HuH-7 (cell line): ENCODE results near the gene KRTAP4-12.
"Not testable (repeated sequence)": the region's sequence is repeated elsewhere in the genome, so short reads cannot be mapped to it uniquely, and the experiment has no call there.

Experiments used
- DNase-seq: peaks from one replicate; pipeline ENCODE4 v3.0.0; 2011; ENCODE audit warnings: low spot score

The KRTAP4-12 gene

GRCh38 chr17:41123991-41124371, at the start of gene KRTAP4-12:
KRTAP4-12 (minus strand) TSS chr17:41124182; CDS start chr17:41124122, 60 bp downstream.
- not testable (repeated sequence) for DNase-seq

GRCh38 chr17:41171886-41172285, 47.9 kb upstream of the KRTAP4-12 start:
- DNase-seq, result no peak

- DNase-seq, result no peak
Observed at GRCh38 chr17:41168121-41168520, 44.1 kb upstream of the KRTAP4-12 start, which contains the start of gene KRTAP4-3. KRTAP4-3 (minus strand) TSS chr17:41168221; CDS start chr17:41168172, 49 bp downstream.

GRCh38 chr17:41167561-41167960, 43.6 kb upstream of the KRTAP4-12 start:
- DNase-seq, result no peak

- DNase-seq, result no peak
Observed at GRCh38 chr17:41163828-41164227, 39.8 kb upstream of the KRTAP4-12 start.

DNA sequence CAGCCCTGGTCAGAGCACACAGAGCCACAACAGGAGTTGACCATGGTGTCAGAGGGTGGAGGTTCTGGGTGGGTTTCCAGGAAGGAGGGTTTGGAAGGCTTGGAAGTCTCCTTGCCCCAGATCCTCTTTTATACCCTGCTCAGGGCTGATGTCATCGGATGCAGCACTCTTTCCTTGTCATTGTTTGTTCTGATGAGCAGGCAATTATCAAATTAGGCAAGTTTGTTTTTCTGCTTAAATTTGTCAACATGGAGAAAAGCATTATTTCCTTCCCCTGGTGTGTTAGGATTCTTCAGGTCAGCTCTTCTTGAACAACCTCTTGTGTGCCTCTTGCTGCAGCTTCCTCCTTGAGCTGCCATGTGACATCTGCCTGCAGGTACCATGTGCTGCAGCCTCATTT, 36.7 kb upstream of the KRTAP4-12 start, which contains the start of gene KRTAP4-4:
Gene KRTAP4-4, minus strand, starts transcription at position 101 of the 400 bp plus-strand sequence. Its CDS starts 57 bp downstream, at position 44.
- no peak for DNase-seq

DNA sequence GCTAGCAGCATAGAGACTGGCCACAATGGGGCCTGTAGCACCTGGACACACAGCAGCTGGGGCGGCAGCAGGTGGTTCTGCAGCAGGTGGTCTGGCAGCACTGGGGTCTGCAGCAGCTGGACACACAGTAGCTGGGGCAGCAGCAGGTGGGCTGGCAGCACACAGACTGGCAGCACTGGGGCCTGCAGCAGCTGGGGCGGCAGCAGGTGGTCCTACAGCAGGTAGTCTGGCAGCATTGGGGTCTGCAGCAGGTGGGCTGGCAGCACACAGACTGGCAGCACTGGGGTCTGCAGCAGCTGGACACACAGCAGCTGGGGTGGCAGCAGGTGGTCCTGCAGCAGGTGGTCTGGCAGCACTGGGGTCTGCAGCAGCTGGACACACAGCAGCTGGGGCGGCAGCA, 36.2 kb upstream of the KRTAP4-12 start:
- DNase-seq, result not testable (repeated sequence)

DNA sequence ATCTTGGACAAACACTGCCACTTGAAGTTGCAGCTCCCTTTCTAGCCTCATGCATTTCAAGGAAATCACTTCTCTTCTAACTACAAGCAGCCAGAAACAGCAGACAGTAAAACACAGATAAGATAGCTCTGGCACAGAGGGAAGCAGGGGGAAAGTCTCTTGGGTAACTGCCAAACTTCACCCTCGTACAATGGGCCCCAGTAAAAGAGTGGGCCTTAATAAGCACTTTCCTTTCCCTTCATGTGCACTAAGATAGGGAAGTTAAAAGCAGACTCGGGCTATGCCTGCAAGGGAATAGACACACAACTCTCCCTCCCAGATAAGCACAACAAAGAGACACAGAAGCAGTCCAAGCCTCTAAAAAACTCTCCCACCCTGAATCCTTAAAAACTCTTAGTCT, 29.9 kb upstream of the KRTAP4-12 start:
- no peak for DNase-seq

DNA sequence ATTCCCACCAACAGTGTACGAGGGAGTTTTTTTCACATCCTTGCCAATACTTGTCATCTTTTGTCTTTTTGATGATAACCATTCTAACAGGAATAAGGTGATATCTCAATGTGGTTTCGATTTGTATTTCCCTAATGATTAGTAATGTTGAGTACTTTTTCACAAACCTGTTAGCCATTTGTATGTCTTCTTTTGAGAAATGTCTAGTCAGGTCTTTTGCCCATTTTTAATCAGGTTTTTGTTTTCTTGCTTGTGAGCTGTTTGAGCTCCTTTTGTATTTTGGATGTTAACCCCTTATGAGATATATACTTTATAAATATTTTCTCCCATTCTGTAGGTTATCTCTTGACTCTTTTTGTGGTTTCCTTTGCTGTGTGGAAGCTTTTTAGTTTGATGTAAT, 27.5 kb upstream of the KRTAP4-12 start:
- DNase-seq, result no peak

DNA sequence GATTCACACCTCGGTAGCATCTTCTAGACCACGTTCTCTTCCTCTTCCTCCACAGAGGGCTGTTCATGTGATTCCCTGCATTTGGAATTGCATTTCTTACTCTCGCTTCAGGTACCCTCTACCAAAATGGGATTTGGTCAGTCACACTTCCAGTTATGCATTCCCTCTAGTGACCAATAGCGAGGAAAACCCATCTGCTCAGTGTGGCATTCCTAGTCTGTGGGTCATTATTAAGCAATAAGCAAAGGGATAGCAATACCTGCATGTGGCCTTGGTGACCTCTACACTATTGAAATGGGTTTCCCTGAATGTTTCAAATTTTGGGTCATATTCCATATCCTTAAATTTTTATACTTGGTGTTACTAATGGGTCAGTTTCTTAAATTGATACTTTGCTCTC, 26.0 kb upstream of the KRTAP4-12 start:
- DNase-seq, result no peak

GRCh38 chr17:41149652-41149985, 25.6 kb upstream of the KRTAP4-12 start, which contains the start of gene KRTAP4-5:
KRTAP4-5 (minus strand) TSS chr17:41149825; CDS start chr17:41149767, 58 bp downstream.
- DNase-seq, result no peak

DNA sequence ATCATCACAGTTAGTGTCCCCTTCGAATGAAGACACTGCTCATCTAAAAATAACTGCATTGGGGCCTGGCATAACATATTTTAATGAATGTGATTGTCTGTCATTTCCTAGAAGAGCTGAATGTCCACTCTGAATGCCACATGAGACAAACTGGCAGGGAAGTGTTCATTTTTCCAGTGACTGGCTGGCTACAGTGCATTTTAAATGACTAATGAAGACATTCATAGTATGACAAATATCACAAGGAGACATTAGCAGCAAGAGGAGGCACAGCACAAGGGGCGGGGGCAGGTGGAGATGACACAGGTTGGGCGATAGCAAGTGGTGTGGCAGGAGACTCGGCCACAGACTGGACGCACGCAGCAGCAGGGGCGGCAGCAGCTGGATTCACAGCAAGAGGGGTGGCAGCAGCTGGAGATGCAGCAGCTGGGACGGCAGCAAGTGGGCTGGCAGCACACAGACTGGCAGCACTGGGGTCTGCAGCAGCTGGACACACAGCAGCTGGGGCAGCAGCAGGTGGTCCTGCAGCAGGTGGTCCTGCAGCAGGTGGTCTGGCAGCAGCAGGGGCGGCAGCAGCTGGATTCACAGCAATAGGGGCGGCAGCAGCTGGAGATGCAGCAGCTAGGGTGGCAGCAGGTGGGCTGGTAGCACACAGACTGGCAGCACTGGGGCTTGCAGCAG, 25.1 kb upstream of the KRTAP4-12 start:
- DNase-seq, result not testable (repeated sequence)

GRCh38 chr17:41147531-41148204, 23.7 kb upstream of the KRTAP4-12 start:
- no peak for DNase-seq

DNA sequence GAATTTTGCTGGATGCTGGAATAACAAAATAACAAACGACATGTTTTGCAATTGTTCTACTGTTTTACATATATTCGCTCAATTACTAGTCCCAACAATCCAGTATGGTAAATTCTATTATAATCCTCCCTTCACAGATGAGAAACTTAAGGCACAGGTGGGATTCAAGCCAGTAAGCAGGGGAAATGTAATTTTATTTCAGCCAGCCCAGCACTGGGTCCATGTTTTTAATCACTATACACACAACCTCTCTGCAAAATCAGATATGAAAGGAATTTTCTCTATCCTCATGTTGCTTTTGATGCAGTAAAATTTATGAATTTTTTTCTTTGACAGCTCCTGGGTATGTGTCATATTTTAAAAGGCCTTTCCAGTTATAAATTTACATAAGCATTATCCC, 21.3 kb upstream of the KRTAP4-12 start:
- no peak for DNase-seq

GRCh38 chr17:41144846-41145245, 20.9 kb upstream of the KRTAP4-12 start:
- DNase-seq, result no peak

GRCh38 chr17:41141361-41141760, 17.4 kb upstream of the KRTAP4-12 start:
- DNase-seq, result no peak

DNA sequence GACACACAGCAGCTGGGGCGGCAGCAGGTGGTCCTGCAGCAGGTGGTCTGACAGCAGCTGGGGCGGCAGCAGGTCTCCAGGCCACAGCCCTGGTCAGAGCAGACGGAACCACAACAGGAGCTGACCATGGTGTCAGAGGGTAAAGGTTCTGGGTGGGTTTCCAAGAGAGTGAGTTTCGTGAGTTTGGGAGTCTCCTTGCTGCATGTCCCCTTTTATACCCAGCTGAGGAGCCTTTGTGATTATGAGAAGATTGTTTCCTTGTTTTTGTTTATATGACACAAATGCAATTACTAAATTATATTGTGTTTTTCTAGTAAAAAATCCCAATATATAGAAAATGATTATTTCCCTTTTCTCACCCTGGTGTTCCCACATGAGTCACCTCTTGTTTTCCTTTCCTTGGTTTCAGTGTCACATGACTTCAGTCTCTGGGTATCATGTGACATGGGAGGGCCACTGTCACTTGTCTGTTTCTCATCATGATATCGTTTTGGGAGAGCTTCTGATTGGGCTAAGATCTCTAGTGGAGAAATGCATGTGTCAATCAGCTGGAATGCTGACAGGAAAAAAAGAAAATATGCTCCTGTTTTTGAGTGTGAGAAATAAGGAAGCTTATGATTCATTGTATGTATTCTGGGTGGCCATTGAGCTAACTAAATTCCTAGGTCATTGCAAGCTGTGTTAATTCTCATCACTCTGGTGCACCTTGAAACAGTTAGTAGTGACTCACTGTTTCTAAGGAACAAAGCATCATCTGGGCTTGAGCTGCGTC, 16.6 kb upstream of the KRTAP4-12 start, which contains the start of gene KRTAP4-6:
Gene KRTAP4-6, minus strand, starts transcription at position 185 of the 772 bp plus-strand sequence. Its CDS starts 57 bp downstream, at position 128.
- DNase-seq, result no peak

DNA sequence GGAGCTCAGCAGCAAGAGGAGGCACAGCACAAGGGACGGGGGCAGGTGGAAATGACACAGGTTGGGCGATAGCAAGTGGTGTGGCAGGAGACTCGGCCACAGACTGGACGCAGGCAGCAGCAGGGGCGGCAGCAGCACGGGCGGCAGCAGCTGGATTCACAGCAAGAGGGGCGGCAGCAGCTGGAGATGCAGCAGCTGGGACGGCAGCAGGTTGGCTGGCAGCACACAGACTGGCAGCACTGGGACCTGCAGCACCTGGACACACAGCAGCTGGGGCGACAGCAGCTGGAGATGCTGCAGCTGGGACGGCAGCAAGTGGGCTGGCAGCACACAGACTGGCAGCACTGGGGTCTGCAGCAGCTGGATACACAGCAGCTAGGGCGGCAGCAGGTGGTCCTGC, 15.9 kb upstream of the KRTAP4-12 start:
- not testable (repeated sequence) for DNase-seq

DNA sequence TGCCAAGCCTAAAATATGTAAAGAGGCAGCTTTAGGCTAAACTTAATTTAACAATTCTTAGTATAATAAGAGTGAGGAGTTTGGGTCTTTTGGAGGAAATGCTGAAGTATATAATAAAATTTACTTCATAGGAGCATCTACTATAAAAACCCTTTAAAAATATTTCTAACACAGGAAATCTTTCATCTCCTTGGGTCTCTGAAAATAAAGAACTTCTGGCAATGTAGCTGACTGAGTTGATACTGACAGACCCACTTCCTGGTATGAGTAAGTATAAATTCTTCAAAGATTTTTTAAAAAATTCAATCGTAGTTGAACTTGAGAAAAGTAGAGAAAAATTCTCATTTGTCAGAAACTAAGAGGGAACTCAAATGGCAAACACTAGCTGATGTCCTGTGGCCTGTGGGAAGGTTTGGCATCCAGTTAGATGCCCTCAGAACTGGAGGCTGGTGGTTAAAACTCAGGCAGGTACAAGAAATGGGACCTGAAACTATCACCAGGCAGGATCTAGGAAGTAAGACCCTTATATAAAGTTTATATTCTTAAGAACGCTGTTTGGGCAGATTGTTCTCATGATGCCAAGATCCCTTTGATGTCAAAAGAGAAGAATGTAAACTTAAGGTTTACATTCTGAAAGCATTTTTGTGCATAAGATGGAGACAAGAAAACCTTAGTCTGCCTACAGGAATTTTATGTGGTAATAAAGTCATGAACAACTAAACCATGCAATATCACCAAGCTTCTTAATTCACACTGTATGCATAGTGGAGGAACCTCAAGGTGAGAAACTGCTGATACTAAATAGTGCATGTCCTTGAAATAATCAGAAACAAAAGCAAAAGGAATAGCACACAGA, 10.1 kb upstream of the KRTAP4-12 start:
- no peak for DNase-seq

DNA sequence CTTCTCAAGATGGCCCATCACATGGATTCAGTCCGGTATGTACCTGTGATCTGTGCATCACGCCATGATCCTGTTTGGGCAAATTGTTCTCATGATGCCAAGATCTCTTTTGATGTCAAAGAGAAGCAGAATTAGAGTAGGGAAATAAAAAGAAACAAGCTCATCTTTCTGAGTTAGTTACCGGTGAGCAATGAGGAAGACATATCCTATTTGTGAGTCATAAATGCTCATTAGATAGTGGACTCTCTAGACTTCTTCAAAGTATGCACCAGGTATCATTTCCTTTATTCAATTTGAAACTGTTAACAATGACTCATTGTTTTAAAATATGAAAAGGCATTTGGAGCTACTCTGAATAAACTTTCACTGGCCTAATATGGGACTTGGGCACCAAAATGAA, 8.0 kb upstream of the KRTAP4-12 start:
- DNase-seq, result no peak

DNA sequence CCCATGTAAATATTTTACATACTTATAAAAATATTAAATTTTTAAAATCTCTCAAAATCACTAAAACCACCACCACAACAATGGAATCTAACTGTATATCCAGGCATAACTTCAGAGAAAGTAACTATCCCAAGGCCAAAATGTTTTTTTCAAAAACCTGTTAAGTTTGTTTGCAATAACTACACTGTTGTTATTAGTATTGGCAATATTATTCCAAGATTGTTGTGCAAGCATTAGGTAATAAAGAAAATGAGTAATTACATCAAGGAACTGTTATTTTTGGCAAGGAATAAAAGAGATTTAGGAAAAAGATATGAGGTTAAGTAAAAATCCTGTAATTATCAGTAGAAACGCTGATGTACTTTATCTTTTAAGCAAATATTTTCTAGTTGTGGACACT, 3.4 kb upstream of the KRTAP4-12 start:
- DNase-seq, result no peak

- DNase-seq, result no peak
Observed at GRCh38 chr17:41126412-41126811, 2.4 kb upstream of the KRTAP4-12 start.
